Hepatocyte (in vitro differentiated cells): ENCODE measurements around the gene GFER. TPM values are rescaled to one million over a fixed set of nuclear protein-coding genes. Genes with fewer than 3 reads are reported as not detected.
A peak's percentile ranks its signal among the peaks of the same experiment; 100 is the strongest.

Experiments
- DNase-seq: peaks from one replicate; pipeline ENCODE4 v3.0.0-alpha.2; 2016; ENCODE audit warnings: low spot score
- H2AFZ ChIP-seq: fragments of 200-600 bp; sonication (generic); 2 replicates; pipeline ENCODE4 v1.6.0; 2016; ENCODE audit warnings: antibody characterized with exemption, mild to moderate bottlenecking
- H3K27ac ChIP-seq: fragments of 200-600 bp; sonication (generic); 2 replicates; pipeline ENCODE4 v1.5.1; 2016; ENCODE audit warnings: mild to moderate bottlenecking
- H3K27me3 ChIP-seq: fragments of 200-600 bp; sonication (generic); 2 replicates; pipeline ENCODE4 v1.6.1; 2016
- H3K36me3 ChIP-seq: fragments of 200-600 bp; sonication (generic); replicated peaks from 2 replicates; pipeline ENCODE4 v1.5.1; 2016; ENCODE audit warnings: low read depth; ENCODE audit not compliant: insufficient read depth
- H3K4me1 ChIP-seq: fragments of 200-600 bp; sonication (generic); 2 replicates; pipeline ENCODE4 v1.5.1; 2016; ENCODE audit warnings: mild to moderate bottlenecking, moderate library complexity; ENCODE audit not compliant: insufficient read depth
- H3K4me2 ChIP-seq: fragments of 200-600 bp; sonication (generic); 2 replicates; pipeline ENCODE4 v1.6.0; 2016
- H3K4me3 ChIP-seq: fragments of 200-600 bp; sonication (generic); 2 replicates; pipeline ENCODE4 v1.5.1; 2016; ENCODE audit warnings: mild to moderate bottlenecking
- H3K79me2 ChIP-seq: fragments of 200-600 bp; sonication (generic); 2 replicates; pipeline ENCODE4 v1.6.0; 2017; ENCODE audit warnings: mild to moderate bottlenecking
- H3K9me2 ChIP-seq: fragments of 200-600 bp; sonication (generic); replicated peaks from 2 replicates; pipeline ENCODE4 v1.6.0; 2017; ENCODE audit warnings: mild to moderate bottlenecking; ENCODE audit not compliant: insufficient read depth
- H3K9me3 ChIP-seq: fragments of 200-600 bp; sonication (generic); 2 replicates; pipeline ENCODE4 v1.5.1; 2016; ENCODE audit warnings: low read depth, mild to moderate bottlenecking
- H4K20me1 ChIP-seq: fragments of 200-600 bp; sonication (generic); 2 replicates; pipeline ENCODE4 v1.6.0; 2016; ENCODE audit warnings: mild to moderate bottlenecking; ENCODE audit not compliant: insufficient read depth, poor library complexity, severe bottlenecking
- EZH2 ChIP-seq: fragments of 200-600 bp; sonication (generic); IDR thresholded peaks from 2 replicates; pipeline ENCODE4 v1.6.1; 2016; ENCODE audit warnings: antibody characterized with exemption, mild to moderate bottlenecking, borderline replicate concordance
- EZH2phosphoT487 ChIP-seq: fragments of 200-600 bp; sonication (generic); IDR thresholded peaks from one replicate; pipeline ENCODE4 v1.6.1; 2018; ENCODE audit warnings: antibody characterized with exemption, mild to moderate bottlenecking, low read depth, moderate library complexity; ENCODE audit not compliant: unreplicated experiment, severe bottlenecking
- WGBS: methylation state at CpG from one replicate; pipeline ENCODE4 v1.1.6; 2016; ENCODE audit warnings: low lambda C conversion rate; ENCODE audit errors: missing lambda C conversion rate; 5-methylcytosine and 5-hydroxymethylcytosine counted together
- polyA plus RNA-seq: library from polyadenylated mRNA; unstranded; fragments of >200 nt; fragmentation: Nextera tagmentation; extraction: Ambion mirVana; gene quantifications from 2 replicates; pipeline ENCODE4 v1.2.1, GENCODE V29; 2016
- total RNA-seq: library from RNA; depleted of rRNA; stranded (reverse); fragments of >200 nt; gene quantifications from 2 replicates; pipeline ENCODE4 v1.2.3, GENCODE V29; 2014
- TF ChIP-seq, protein P1 (sequence below): fragments of 200-600 bp; sonication (generic); IDR thresholded peaks from 2 replicates; pipeline ENCODE4 v1.5.1; 2016; ENCODE audit warnings: antibody characterized with exemption, mild to moderate bottlenecking; ENCODE audit not compliant: poor library complexity

GFER gene
- total and polyA plus RNA-seq, 2 experiments from 2014 or later: 34.9 to 44.0 TPM

DNA sequence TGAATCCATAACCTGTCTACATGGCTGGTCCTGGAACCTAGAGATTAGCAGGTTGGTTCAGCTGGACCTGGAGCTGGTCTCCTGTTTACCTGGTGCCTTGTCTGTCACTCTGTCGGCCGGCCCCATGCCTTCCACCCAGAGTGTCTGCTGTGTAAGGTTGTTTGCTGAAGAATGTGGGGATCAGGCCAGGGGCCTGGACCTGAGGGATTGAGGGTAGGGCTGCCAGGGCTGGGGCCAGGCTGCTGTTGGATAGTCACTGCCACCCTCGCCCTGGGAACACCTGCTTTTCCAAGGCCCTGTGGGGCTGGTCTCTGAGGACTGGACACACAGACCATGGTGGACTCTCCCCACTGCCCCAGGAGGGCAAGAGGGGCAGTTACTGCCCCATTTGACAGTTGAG, 44.2 kb downstream of the GFER start:
- H3K9me3 ChIP-seq: no peaks in the 10 kb centered on the region
- no peaks in the 10 kb centered on the region for H3K36me3 ChIP-seq
- peaks cover 34% of the 10 kb centered on the region for H3K4me1 ChIP-seq
- TF ChIP-seq, protein P1, sequence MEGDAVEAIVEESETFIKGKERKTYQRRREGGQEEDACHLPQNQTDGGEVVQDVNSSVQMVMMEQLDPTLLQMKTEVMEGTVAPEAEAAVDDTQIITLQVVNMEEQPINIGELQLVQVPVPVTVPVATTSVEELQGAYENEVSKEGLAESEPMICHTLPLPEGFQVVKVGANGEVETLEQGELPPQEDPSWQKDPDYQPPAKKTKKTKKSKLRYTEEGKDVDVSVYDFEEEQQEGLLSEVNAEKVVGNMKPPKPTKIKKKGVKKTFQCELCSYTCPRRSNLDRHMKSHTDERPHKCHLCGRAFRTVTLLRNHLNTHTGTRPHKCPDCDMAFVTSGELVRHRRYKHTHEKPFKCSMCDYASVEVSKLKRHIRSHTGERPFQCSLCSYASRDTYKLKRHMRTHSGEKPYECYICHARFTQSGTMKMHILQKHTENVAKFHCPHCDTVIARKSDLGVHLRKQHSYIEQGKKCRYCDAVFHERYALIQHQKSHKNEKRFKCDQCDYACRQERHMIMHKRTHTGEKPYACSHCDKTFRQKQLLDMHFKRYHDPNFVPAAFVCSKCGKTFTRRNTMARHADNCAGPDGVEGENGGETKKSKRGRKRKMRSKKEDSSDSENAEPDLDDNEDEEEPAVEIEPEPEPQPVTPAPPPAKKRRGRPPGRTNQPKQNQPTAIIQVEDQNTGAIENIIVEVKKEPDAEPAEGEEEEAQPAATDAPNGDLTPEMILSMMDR: no peak
- TF ChIP-seq EZH2phosphoT487 (no peak), EZH2 (no peak)
- peaks cover 8% of the 10 kb centered on the region for H4K20me1 ChIP-seq
- no peaks in the 10 kb centered on the region for H3K9me2 ChIP-seq
- H2AFZ ChIP-seq: no peak overlapping the region
- WGBS: 69% methylated on average over 3 of the region's 3 CpGs
- peak overlapping the region; percentile 3 for H3K27ac ChIP-seq
- H3K4me3 ChIP-seq: no peak overlapping the region
- H3K79me2 ChIP-seq: peaks cover 26% of the 10 kb centered on the region
- peak overlapping the region; percentile 97 for H3K4me2 ChIP-seq
- H3K27me3 ChIP-seq: no peaks in the 10 kb centered on the region
- DNase-seq: no peak

DNA sequence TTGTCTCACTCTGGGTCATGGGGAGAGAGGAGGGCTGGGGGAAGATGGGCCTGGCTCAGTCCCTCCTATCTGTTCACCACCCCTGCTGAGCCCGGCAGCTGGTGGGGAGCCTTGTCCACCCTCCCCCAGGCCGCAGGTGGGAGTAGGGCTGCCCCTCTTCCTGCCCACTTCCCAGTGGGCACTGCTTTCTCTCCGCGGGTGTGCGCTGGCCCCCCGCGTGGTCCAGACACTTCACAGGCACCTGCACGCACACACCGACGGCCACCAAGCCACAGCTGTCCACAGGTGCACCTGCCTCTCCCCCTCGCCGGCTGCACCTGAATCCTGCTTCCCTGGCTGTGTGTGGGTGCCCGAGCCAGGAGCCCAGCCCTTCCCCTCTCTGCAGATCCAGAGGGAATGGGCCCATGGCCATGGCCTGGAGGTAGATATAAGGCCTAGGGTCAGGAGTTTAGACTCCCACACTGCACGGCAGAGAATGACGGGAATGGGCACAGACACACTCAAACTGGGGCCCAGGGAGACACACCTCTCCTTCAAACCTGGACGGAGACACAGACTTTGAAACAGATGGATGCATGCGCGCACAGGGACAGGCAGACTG, 44.7 kb downstream of the GFER start:
- DNase-seq: no peak
- H4K20me1 ChIP-seq: peaks cover 8% of the 10 kb centered on the region
- no peak overlapping the region for H2AFZ ChIP-seq
- H3K4me3 ChIP-seq: no peak overlapping the region
- H3K4me2 ChIP-seq: peak overlapping the region; percentile 97
- peaks cover 26% of the 10 kb centered on the region for H3K79me2 ChIP-seq
- WGBS: 90% methylated on average over 11 of the region's 18 CpGs
- H3K27ac ChIP-seq: no peak overlapping the region
- no peaks in the 10 kb centered on the region for H3K27me3 ChIP-seq
- no peaks in the 10 kb centered on the region for H3K9me2 ChIP-seq
- TF ChIP-seq EZH2phosphoT487 (no peak), EZH2 (no peak)
- TF ChIP-seq, protein P1: no peak
- no peaks in the 10 kb centered on the region for H3K36me3 ChIP-seq
- H3K4me1 ChIP-seq: peaks cover 35% of the 10 kb centered on the region
- H3K9me3 ChIP-seq: no peaks in the 10 kb centered on the region

DNA sequence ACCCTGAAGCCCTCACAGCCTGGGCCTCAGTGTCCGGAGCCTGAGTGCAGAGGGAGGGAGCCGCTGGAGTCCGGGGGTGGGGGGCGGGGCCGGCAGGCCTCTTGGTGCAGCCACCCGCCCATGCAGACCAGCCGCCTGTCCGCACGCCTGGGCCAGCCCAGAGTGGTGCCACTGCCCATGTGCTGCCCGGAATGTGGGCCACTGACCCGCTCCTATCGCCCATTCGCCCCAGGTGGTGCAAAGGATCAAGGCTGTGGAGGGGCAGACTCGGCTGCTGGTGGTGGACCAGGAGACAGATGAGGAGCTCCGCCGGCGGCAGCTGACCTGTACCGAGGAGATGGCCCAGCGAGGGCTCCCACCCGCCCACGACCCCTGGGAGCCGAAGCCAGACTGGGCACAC, 45.4 kb downstream of the GFER start:
- H2AFZ ChIP-seq: no peak overlapping the region
- DNase-seq: no peak
- no peak overlapping the region for H3K4me2 ChIP-seq
- no peak overlapping the region for H3K27ac ChIP-seq
- no peaks in the 10 kb centered on the region for H3K9me2 ChIP-seq
- H3K4me3 ChIP-seq: no peak overlapping the region
- H3K4me1 ChIP-seq: peaks cover 35% of the 10 kb centered on the region
- peaks cover 8% of the 10 kb centered on the region for H4K20me1 ChIP-seq
- TF ChIP-seq, protein P1: no peak
- H3K27me3 ChIP-seq: no peaks in the 10 kb centered on the region
- H3K9me3 ChIP-seq: no peaks in the 10 kb centered on the region
- peaks cover 26% of the 10 kb centered on the region for H3K79me2 ChIP-seq
- H3K36me3 ChIP-seq: no peaks in the 10 kb centered on the region
- WGBS: 81% methylated on average over 11 of the region's 22 CpGs

DNA sequence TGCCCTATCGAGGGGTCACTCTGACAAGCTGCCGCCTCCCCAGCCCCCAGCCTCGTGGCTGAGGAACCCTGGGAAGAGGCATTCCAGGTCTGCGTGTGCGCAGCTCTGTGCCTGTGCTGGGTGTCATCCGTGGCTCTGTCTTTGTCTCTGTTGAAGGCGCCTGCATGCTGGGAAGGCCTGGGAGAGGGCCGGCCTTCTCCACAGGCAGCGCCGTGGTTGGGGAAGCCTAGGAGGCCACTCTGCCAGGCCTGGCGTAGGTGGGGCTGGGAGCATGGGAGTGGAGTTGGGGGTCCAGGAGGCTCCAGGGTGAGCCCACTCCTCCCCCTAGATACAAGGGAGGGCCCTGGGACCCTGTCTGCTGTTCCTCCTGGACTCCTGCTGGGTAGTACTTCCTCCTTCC, 46.0 kb downstream of the GFER start:
- Histone ChIP-seq H4K20me1 (peaks cover 8% of the 10 kb centered on the region), H3K4me1 (peaks cover 40% of the 10 kb centered on the region), H3K27ac (no peak overlapping the region), H3K4me2 (no peak overlapping the region), H2AFZ (no peak overlapping the region), H3K9me3 (no peaks in the 10 kb centered on the region), H3K4me3 (no peak overlapping the region), H3K36me3 (no peaks in the 10 kb centered on the region), H3K79me2 (peaks cover 26% of the 10 kb centered on the region), H3K27me3 (no peaks in the 10 kb centered on the region), H3K9me2 (no peaks in the 10 kb centered on the region)
- no peak for TF ChIP-seq EZH2phosphoT487
- TF ChIP-seq, protein P1: no peak
- no peak for TF ChIP-seq EZH2
- 90% methylated on average over 11 of the region's 11 CpGs for WGBS
- DNase-seq: no peak
